Stimulated activated CD8-positive, alpha-beta memory T cell treated with anti-CD3 and anti-CD28 coated beads, Interleukin-4, amount 100 ng/mL, for 48 hours (primary cell): Measurements from ENCODE around the gene IQCE.
A peak's percentile ranks its signal among the peaks of the same experiment; 100 is the strongest.
"Not testable (repeated sequence)": the region's sequence is repeated elsewhere in the genome, so short reads cannot be mapped to it uniquely, and the experiment has no call there.

Source experiments
- DNase-seq: peaks from one replicate; pipeline ENCODE4 v3.0.0-alpha.2; 2020

Gene IQCE

DNA sequence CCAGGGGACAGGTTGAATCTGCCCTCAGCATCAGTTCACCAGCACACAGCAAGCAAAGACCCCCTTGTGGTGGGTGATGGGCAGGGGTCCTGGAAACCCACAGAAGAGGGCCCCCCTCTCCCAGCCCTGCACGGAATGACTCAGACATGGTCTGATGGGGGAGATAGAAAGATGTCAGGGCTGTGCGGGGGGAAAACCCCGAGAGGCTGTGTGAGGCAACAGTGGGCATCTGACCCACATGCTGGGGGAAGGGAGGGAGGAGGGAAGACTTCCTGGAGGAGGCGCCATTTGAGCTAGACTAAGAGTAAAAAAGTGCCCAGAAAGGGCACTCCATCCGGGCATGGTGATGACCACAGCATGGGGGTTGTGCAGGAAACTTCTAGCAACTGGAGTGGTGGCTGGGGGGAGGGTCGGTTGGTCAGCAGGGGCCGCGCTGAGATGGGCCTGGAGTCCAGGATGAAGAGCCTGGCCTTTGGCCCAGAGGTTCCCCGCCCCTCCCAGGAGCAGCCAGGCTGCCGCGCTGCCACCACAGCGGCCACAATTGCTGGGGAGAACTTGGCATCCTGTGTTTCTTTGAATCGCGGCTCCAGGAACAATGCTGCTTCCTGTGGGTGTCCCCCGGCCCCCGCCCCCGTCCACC lies 36.7 kb upstream of the IQCE start:
- peak; percentile 82 for DNase-seq

DNA sequence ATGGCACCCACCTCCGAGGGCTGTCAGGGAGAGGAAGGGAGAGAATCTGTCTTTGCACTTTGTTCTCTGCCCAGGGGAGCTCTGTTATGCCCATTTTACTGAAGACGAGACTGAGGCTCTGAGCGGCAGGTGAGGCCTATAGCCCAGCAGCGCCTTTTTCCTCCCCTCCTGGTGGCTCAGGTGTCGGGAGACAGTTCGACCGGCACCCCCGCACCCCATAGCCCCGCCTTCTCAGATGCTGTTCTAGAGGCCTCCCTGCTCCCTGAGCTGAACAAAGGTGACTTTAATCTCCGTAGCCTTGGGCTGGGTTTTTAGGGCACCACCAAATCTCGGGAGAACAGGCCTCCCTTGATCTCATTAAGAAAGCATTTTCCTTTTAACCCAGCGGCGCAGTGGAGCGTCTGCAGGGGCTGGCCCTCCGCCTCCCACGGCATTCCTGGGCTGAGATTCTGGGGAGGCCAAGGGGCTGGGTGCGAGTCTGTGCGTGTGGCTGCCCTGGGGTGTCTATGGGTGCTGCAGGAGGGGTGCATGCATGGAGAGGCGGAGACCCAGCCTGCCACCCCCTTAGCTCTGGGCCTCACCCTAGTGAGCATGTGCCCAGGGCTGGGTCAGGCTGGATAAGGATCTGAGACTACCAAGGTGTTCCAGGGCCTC lies 35.9 kb upstream of the IQCE start:
- peak; percentile 62 for DNase-seq

DNA sequence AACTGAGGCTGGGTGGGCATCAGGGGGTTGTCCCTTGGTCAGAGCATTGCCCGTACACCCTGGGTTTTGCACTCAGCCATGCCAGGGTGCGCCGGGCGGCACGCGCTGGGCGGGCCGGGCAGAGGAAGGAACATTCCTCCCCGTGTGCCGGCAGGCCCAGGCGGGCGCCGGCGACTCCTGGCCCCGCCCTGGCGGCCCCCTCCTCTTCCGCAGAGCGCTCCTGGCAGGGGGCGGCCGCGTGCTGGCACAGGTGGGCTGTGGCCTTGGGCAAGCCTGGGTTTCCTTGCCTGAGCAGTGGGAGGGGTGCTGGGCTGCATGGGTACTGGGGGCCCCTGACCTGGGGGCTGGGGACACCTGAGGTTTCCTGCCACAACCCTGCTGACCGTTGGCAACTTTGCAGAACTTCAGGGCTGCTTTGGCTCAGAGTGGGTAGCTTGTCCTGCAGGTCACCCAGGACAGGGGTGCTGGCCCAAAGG lies 35.3 kb upstream of the IQCE start:
- DNase-seq: no peak

DNA sequence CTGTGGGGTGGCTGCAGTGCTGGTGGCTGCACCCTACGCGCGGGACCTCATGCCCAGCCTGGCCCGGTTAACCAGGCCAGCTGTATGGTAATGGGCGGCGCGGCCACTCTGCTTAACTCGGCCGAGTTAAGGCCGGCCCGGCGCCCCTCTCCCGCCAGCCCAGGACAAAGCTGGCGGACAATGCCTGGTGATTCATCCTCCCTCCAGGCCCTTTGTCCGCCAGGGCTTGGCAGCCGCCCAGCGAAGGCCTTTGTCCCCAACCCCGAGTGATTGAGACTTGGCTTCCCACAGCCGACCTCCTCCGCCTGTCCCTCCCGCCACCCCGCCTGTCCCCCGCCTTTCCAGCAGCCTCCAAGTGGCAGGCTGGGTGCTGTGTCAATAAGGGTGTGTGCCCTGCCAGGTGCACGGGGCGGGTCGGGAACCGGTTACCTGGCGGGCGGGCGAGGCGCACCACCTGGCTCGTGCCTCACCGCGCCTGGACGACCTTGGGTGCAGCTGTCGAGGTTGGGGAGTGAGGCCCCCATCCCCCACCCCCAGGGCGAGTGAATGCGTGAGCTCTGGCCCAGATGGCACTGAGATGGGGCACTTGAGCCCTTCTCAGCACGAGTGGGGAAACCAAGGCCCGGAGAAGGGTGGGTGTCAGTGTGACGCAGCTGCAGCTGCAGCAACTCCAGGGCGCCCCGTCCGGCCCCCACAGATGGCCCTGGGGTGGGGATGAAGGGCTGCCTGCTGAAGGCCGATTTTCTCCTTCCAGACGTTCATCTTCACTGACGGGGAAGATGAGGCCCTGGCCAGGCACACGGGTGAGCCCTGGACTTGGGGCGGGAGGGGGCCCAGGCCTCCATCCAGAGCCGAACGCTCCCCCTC lies 34.6 kb upstream of the IQCE start:
- no peak for DNase-seq

DNA sequence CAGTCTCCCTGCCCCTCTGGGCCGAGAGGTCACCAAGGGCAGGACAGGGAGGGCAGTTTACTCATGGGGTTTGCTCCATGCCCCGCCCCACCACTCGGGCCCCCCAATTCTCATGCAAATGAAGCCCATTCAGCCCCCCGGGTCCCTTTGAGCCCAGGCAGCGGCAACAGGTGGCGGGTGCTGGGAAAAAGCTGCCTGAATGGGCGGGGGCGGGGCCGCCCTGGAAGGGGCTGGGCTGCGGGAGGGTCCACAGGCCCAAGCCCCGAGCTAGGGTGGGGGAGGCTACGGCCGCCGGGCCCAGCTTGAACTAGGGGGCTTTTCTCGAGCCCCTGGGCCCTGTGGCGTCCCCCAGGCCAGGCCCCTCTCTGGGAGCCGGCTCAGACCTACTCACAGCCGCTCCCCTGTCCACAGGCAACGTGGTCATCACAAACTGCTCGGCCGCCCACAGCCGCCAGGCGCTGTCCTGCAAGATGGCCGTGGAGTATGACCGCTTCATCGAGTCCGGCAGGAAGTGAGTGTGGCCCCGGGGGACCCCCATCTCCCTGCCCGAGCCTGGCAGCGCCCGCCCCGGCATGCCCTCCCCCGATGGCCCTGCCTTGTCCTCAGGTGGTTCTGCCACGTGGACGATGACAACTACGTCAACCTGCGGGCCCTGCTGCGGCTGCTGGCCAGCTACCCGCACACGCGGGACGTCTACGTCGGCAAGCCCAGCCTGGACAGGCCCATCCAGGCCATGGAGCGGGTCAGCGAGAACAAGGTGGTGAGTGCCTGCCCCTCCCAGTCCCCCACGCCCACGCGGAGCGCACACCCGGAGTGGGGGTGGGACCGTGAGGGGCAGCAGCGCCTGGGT lies 33.7 kb upstream of the IQCE start:
- DNase-seq: no peak

DNA sequence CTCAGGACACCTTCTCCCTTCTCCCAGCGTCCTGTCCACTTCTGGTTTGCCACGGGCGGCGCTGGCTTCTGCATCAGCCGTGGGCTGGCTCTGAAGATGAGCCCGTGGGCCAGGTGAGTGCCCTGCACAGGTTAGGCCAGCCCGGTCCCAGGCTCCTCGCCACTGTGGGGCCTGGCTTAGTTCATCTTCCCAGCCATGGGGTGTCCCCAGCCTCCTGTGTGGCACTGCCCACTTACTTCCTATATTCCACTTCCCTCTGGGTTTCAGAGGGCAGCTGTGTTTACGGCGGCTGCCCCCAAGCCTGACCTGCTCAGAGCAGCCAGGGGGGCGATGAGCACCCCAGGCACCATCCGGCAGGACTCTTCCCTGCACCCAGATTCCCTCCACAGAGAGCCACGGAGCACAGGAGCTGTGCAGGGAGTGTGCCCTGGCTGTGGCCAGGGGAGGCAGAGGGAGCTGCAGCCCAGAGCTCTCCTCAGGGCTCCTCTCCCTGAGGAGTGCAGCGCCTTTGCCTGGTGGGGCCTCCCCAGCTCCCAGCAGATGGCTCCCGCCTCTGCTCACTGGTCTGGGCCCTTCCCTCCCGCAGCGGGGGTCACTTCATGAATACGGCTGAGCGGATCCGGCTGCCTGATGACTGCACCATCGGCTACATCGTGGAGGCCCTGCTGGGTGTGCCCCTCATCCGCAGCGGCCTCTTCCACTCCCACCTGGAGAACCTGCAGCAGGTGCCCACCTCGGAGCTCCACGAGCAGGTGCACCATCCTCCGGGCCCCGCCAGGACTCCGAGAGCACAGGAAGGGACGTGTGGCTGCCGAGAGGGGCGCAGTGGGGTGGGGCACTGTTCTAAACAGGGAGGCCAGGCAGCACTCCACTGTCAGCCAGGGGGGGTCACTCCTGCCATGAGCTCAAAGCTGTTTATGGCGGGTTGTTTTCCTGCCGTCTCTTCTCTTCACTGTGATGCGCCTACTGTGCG lies 32.8 kb upstream of the IQCE start:
- DNase-seq: no peak

DNA sequence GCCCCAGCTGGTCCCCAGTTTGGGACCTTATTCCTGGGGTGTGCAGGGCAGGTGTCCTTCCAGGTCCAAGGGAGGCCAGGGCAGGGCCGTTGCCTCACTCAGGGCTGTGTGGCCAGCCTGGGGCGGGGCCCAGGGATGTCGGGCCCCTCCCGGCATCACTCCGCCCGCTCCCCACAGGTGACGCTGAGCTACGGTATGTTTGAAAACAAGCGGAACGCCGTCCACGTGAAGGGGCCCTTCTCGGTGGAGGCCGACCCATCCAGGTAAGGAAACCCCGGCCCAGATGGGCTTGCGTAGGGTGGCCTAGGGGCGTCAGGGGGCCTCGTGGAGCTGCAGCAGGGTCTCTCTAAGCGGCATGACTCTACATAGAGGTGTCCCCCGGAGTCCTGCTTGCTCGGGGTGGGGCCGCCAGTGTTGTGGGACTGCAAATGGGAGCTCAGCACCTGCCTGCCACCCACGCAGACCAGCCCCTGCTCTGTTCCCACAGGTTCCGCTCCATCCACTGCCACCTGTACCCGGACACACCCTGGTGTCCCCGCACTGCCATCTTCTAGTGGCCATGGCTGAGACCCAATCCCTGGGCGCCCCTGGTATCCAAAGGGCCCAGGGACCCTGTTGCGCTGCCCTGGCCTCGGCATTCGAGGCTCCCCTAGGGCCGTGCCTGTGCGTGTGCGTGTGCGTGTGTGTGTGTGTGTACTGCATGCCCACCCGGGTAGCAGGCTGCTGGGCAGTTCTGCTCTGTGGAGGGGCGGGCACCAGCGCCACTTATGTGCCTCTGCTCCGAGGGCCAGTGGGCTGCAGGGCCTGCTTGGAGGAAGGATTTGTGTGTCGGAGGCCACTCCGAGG lies 31.9 kb upstream of the IQCE start:
- DNase-seq: no peak

DNA sequence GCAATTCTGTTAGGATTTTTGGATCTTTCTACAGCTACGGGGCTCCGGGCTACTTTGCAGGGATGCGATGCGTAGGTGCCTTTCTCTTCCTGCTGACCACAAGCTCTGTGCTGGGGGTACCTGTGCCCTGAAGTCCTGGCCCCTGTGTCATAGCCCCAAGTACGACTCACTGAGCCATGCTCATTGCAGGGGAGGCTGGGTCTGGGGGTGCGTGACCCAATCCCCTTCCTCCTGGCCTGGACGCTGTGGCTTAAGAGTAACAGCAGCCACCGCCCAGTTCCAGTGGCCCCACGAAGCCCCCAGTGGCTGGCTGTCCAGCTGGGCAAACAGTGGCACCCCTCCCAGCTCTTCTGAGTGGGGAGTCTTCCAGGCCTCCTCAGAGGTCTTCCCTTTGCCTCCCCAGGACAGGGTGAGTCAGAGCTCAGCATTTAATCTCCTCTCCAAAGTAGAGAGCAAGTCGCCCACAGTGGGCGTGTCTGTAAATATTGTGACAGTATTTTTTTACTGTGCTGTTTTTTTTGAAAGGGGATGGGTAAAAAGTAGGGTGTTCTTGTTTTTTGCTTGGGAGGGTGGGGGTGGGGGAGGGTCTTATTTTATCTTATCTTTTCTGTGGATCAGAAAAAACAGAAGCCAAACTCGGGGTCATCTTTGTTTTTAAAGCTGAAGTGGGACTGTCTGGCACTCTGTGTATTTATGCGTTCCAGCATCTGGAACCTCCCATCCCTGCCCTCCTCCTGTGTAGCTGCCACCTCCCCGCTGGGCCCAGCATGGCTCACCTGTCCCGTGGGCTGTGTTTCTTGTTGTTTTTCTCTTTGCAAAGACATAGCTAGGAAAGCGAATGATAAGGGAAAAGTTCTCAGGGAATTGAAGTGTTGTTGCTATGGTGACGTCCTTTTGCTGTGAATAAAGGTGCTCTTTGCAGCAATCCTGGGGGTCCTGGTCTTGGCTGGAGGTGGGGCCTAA lies 31.0 kb upstream of the IQCE start:
- peak; percentile 64 for DNase-seq

DNA sequence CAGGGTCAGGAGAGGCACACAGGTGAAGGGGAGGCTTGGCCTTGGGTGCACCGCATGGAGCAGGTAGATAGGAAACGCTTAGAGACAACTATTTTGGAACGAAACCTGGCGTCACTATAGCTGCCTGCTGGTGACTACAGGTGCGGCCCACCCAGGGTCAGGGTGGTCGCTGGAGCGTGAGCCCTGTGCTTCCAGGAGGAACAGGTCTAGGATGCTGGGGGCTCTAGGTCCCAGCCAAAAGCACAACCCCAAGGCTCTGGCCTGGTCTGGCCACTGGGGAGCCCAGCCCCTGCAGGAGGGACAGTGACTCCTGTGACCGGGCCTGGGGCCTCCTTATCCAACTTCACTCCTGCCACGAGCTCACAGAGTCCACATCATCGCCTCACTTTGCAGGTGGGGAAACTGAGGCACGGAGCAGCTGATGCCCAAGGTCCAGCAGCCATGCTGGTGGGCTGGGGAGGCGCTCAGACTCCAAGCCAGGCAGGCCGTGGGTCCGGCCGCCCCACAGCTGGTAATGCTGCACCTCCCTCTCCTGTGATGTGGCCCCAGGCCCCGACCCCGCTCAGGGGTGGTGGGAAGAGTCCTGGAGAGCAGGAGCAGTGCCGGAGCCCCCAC lies 30.2 kb upstream of the IQCE start:
- no peak for DNase-seq

DNA sequence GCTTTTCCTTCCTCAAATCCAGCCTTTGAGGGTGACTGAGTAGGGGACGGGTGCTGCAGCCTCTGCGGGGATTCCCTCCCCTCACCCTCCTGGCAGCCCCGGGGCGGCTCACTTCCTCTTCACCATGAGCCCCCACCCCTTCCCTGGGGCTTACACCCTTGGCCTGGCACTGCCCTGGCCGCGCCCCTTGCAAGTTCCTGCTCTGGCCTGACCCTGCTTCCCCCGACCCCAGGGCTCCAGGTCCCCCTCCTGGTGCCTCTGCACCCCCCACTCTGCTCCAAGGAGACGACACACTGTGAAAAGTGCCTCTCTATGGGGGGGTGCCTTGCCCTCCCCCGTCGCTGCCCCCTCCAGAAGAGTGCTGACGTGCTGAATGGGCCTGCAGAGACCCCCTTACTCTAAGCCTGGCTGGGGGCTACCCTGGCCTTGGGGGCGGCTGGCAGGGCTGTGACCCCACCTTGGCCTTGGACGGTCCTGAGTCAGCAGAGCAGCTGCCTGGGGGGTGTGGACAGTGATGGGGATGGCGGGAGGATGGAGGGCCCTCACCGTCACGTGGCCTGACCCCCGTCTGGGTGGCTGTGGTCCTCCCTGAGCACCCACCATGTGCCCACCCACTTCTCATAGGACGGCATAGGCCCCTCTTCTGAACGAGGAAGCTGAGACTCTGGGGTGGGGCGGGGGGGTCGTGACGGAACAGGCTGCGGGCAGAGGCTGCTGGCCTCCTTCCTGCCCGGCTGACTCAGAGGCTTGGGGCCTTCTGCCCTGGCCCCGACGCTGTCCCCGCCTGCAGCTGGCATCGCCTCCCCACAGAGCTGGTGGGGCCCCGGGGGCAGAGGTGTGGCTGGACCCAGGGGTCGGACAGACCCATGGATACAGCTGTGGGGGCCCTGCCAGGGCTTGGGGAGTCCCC lies 29.4 kb upstream of the IQCE start:
- peak; percentile 68 for DNase-seq

DNA sequence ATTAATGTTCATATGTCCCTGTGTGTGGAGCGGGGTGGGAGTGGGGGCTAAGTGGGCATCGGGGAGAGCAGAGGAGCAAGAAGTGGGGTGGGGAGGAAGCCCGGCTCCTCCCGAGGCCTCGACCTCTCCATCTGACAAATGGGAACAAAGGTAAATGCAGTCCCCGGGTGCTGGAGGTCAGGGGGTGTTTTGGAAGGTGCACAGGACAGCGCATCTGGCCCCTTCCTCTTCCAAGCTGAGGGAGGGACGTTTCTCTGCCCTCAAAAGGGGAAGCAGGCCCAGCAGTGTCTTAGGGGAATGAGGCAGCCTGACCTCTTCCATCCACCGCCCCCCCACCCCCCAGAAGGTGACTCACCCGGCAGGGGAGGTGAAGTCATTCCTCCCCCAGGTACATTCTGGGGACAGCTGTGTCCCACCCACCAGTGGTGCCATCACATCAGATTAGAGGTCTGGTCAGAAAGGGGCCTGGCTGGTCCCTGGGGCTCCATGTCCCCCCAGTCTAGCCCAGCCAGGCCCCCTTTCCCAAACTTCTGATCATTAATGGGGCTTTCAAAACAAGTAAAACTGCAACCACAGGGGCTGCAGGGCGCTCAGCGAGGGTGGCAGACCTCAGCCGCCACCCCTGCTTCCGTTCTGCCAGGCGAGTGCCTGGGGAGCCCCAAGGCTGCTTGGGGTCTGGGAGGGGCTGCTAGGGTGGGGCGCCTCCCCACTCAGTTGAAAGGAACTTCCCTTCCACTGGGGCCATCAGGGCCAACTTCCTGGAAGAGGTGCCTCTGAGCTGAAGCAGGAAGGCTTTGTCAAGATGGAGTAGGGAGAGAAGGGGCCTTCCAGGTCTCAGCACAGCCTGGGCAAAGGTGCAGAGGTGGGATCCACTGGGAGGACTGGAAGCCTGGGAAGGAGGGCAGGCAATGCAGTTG lies 28.4 kb upstream of the IQCE start:
- peak; percentile 82 for DNase-seq

DNA sequence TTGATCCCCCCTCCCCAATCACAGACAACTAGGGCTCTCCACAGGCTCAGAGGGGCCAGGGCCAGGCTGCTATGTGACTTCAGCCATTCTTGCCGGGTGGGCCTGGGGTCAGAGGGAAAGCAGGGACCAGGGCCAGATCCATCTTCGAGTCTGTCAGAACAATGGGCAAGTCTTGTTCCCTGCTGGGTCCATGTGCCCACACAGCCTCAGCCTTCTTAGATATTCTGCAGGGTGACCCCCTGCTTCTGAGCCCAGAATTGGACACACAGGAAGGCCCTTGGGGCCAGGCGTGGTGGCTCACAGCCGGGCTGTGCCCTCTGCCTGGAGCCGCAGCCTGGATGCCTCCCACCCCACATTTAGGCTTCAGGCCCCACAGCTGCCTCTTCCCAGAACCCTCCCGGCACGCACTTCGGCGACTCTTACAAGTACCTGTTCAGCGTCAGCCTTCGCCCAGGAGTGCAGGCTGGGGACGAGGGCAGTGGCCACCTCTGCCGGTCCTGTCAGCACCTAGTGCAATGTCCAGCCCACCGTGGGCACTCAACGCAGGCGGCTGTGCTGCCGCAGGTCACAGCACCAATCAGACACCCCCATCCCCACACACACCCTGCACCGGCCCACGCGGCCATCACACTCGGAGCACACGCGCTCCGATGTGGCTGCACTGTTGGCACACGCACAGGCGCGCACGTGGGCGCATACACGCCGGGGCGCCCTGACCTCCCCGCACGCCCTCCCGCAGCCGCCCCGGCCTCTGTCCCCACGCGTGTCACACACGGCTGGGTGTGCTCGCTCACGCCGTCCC lies 27.6 kb upstream of the IQCE start:
- not testable (repeated sequence) for DNase-seq

DNA sequence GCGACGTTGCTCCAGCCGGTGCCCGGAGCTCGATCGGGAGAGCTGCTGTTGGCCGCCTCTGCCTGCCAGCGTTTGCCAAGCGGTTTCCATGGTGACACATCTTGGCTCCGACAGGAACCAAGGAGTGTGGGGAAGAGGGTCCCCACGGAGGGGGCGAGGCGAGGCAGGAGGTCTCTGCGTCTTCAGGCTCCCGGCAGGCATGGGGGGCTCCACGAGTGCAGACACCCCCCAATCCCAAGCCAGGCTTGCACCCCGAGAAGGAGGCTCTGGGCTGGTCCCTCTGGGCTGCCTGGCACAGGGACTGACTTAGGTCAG lies 27.0 kb upstream of the IQCE start:
- not testable (repeated sequence) for DNase-seq

DNA sequence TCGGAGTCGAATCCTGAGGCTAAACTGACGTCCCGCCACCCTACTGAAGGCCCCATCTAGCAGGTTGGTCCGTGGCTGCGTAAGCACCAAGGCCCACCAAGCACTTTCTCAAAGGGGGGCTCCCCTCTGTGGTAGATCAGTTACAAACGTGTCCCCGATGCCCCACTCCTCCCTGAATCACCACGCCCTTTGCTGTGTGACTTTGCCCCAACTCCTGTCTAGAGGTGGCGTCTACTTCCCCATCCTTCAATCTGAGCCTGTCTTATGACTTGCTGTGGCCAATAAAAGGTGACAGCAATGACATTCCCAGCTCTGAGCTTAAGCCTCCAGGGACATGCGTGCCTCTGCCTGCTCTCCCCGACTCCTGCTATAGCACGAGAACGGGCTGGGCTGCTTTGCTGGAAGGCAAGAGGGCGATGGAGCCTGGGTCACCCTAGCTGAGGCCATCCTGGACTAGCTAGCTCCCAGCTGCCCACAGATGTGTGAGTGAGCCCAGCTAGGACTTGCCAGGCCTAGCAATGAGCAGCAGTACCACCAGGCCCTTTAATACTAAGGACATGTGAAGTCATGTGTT lies 26.5 kb upstream of the IQCE start:
- DNase-seq: not testable (repeated sequence)

DNA sequence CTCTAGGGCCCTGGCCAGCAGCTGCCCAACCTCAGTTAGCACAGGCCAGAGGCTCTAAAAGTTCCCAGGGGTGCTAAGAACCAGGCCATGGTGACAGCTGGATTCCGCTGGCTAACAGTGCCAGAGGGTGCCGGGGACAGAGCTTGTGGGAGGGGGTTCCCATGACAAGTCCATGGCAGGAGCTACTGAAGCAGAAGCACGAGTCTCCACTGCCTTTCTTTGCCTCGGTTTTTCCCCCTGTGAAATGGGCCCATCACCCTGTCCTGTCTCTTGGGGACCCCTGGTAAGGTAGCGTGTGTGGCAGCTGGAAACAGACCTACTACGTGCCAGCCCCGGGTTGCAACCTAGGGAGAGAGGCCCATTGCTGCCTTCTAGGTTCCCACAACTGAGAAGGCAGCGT lies 26.0 kb upstream of the IQCE start:
- not testable (repeated sequence) for DNase-seq

DNA sequence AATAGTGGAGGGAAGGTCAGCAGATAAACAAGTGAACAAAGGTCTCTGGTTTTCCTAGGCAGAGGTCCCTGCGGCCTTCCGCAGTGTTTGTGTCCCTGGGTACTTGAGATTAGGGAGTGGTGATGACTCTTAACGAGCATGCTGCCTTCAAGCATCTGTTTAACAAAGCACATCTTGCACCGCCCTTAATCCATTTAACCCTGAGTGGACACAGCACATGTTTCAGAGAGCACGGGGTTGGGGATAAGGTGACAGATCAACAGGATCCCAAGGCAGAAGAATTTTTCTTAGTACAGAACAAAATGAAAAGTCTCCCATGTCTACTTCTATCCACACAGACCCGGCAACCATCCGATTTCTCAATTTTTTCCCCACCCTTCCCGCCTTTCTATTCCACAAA lies 25.2 kb upstream of the IQCE start:
- DNase-seq: not testable (repeated sequence)
